Measurements from ENCODE around the gene ITPKB. TPM values are rescaled to one million over a fixed set of nuclear protein-coding genes. Genes with fewer than 3 reads are reported as not detected.

Gene ITPKB
- total RNA-seq, 2 donors from 2014 or later, result 13.0 to 21.1 TPM

GRCh38 chr1:226607268-226607660, 131.8 kb downstream of the ITPKB start:
- H3K4me1 ChIP-seq, result peaks cover 4% of the 10 kb centered on the region
- TF ChIP-seq POLR2A (IDR thresholded peaks at IDR 0.05) (no peak), CTCF (IDR thresholded peaks at IDR 0.05) (no peak)
- no peak overlapping the region for H3K4me3 ChIP-seq
- DNase-seq, result no peak
- H3K27ac ChIP-seq, result no peak overlapping the region
- no peaks in the 10 kb centered on the region for H3K27me3 ChIP-seq
- intact Hi-C loops (cut with DNase I), result loop anchor here (10.0 kb wide), 1 partner anchor 182 kb away; no protein-coding TSS in a partner anchor
- 95 to 96% methylated on average over 11 to 12 of the region's 12 CpGs for WGBS, 2 donors
- H3K9me3 ChIP-seq, result no peaks in the 10 kb centered on the region
- ATAC-seq, result no peak
- no peaks in the 10 kb centered on the region for H3K36me3 ChIP-seq (replicated peaks in 1 of 2; ENCODE audit: insufficient read depth in 1 of 2, low read depth in 2 of 2)

- intact Hi-C loops (cut with DNase I), result loop anchor here (10.0 kb wide), 1 partner anchor 182 kb away; no protein-coding TSS in a partner anchor
- no peaks in the 10 kb centered on the region for H3K9me3 ChIP-seq
- no peaks in the 10 kb centered on the region for H3K36me3 ChIP-seq (replicated peaks in 1 of 2; ENCODE audit: insufficient read depth in 1 of 2, low read depth in 2 of 2)
- WGBS, 2 donors, result 77 to 88% methylated on average over 5 to 11 of the region's 11 CpGs
- H3K27me3 ChIP-seq, result no peaks in the 10 kb centered on the region
- ATAC-seq, result no peak
- TF ChIP-seq POLR2A (IDR thresholded peaks at IDR 0.05), result no peak
- H3K4me1 ChIP-seq, result peaks cover 4% of the 10 kb centered on the region
- DNase-seq, result no peak
- no peak overlapping the region for H3K27ac ChIP-seq
- no peak overlapping the region for H3K4me3 ChIP-seq
These were observed 132.5 kb downstream of the ITPKB start for GRCh38 chr1:226606311-226607267.

GRCh38 chr1:226605318-226605950, 133.6 kb downstream of the ITPKB start:
- ATAC-seq (no peak), DNase-seq (no peak)
- H3K9me3 ChIP-seq, result no peaks in the 10 kb centered on the region
- no peak overlapping the region for H3K4me3 ChIP-seq
- 87 to 90% methylated on average over 6 to 8 of the region's 9 CpGs for WGBS, 2 donors
- intact Hi-C loops (cut with DNase I), result loop anchor here (10.0 kb wide), 1 partner anchor 181 kb away; no protein-coding TSS in a partner anchor
- no peaks in the 10 kb centered on the region for H3K36me3 ChIP-seq (replicated peaks in 1 of 2; ENCODE audit: insufficient read depth in 1 of 2, low read depth in 2 of 2)
- H3K4me1 ChIP-seq, result peaks cover 4% of the 10 kb centered on the region
- H3K27me3 ChIP-seq, result no peaks in the 10 kb centered on the region
- H3K27ac ChIP-seq, result no peak overlapping the region
- TF ChIP-seq CTCF (IDR thresholded peaks at IDR 0.05), result no peak

- Histone ChIP-seq H3K4me3 (no peak overlapping the region), H3K9me3 (no peaks in the 10 kb centered on the region), H3K4me1 (peaks cover 4% of the 10 kb centered on the region), H3K36me3 (replicated peaks in 1 of 2; ENCODE audit: insufficient read depth in 1 of 2, low read depth in 2 of 2) (no peaks in the 10 kb centered on the region), H3K27me3 (no peaks in the 10 kb centered on the region), H3K27ac (no peak overlapping the region)
- DNase-seq, result no peak
- no peak for ATAC-seq
- intact Hi-C loops (cut with DNase I), result loop anchor here (10.0 kb wide), 1 partner anchor 180 kb away; no protein-coding TSS in a partner anchor
- TF ChIP-seq POLR2A (IDR thresholded peaks at IDR 0.05) (no peak), CTCF (IDR thresholded peaks at IDR 0.05) (no peak)
- whole genome bisulfite sequencing, 2 donors, result 85 to 90% methylated on average over 7 to 8 of the region's 9 CpGs
These were observed 134.3 kb downstream of the ITPKB start for GRCh38 chr1:226604560-226605317.
